Ishikawa (cell line): ENCODE results near the gene RASSF5.

Experiments
- CEBPB ChIP-seq: IDR thresholded peaks from 2 replicates; pipeline ENCODE4 v1.6.1; 2012
- CREB1 ChIP-seq: IDR thresholded peaks from 2 replicates; pipeline ENCODE4 v1.6.1; 2012; ENCODE audit warnings: low read depth
- EGR1 ChIP-seq: IDR thresholded peaks from 2 replicates; pipeline ENCODE4 v1.6.1; 2012
- EP300 ChIP-seq: IDR thresholded peaks from 2 replicates; pipeline ENCODE4 v1.6.1; 2012; ENCODE audit warnings: borderline replicate concordance
- FOXM1 ChIP-seq: IDR thresholded peaks from 2 replicates; pipeline ENCODE4 v1.6.1; 2012; ENCODE audit warnings: low read depth, borderline replicate concordance
- MAX ChIP-seq: IDR thresholded peaks from 2 replicates; pipeline ENCODE4 v1.6.1; 2012
- NFIC ChIP-seq: IDR thresholded peaks from 2 replicates; pipeline ENCODE4 v1.6.1; 2012
- RAD21 ChIP-seq: IDR thresholded peaks from 2 replicates; pipeline ENCODE4 v1.6.1; 2012; ENCODE audit warnings: low read depth
- TAF1 ChIP-seq: IDR thresholded peaks from 2 replicates; pipeline ENCODE4 v1.6.1; 2012; ENCODE audit warnings: low read depth, mild to moderate bottlenecking
- TCF12 ChIP-seq: IDR thresholded peaks from 2 replicates; pipeline ENCODE4 v1.6.1; 2012; ENCODE audit warnings: low read depth
- TEAD4 ChIP-seq: IDR thresholded peaks from 2 replicates; pipeline ENCODE4 v1.6.1; 2012
- YY1 ChIP-seq: IDR thresholded peaks from 2 replicates; pipeline ENCODE4 v1.6.1; 2012; ENCODE audit warnings: low read depth
- ZBTB7A ChIP-seq: IDR thresholded peaks from 2 replicates; pipeline ENCODE4 v1.6.1; 2012; ENCODE audit warnings: low read depth
- TF ChIP-seq, protein P1 (sequence below): IDR thresholded peaks from 2 replicates; pipeline ENCODE4 v1.6.1; 2012
- TF ChIP-seq, protein P2 (sequence below): IDR thresholded peaks from 2 replicates; pipeline ENCODE4 v1.6.1; 2012; ENCODE audit warnings: low read depth, mild to moderate bottlenecking

Gene RASSF5

DNA sequence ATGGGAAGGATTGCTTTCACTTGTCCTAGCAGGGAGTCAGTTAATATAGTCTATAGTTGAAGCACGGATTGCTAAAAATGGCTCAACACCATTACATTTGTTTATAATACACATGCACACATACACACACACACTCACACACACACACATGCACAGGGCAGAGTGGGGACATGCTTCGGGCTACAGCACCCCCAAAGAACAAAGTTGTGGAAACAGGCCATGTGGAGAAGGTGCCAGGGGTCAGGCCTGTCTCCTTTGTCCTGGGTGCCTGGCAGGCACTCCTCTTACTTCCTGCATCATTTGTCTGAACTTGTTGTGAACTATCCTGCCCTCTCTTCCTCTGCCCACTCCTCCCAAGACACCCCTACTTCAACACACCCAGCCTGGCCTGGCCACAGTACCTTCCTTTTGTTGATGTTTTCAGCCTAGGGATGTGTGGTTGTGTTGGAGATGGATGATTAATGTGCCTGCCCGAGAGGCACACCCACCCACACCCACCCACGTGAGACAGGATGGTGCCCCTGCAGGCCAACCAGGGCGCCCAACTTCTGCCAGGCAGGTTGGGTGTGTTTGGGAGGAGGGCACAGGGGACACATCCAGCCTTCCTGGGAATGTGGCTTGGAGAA, 17.5 kb downstream of the RASSF5 start:
- no peak for TF ChIP-seq FOXM1
- TF ChIP-seq ZBTB7A: no peak
- TF ChIP-seq, protein P1, sequence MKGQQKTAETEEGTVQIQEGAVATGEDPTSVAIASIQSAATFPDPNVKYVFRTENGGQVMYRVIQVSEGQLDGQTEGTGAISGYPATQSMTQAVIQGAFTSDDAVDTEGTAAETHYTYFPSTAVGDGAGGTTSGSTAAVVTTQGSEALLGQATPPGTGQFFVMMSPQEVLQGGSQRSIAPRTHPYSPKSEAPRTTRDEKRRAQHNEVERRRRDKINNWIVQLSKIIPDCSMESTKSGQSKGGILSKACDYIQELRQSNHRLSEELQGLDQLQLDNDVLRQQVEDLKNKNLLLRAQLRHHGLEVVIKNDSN: no peak
- TF ChIP-seq MAX: no peak
- no peak for TF ChIP-seq YY1
- TF ChIP-seq, protein P2, sequence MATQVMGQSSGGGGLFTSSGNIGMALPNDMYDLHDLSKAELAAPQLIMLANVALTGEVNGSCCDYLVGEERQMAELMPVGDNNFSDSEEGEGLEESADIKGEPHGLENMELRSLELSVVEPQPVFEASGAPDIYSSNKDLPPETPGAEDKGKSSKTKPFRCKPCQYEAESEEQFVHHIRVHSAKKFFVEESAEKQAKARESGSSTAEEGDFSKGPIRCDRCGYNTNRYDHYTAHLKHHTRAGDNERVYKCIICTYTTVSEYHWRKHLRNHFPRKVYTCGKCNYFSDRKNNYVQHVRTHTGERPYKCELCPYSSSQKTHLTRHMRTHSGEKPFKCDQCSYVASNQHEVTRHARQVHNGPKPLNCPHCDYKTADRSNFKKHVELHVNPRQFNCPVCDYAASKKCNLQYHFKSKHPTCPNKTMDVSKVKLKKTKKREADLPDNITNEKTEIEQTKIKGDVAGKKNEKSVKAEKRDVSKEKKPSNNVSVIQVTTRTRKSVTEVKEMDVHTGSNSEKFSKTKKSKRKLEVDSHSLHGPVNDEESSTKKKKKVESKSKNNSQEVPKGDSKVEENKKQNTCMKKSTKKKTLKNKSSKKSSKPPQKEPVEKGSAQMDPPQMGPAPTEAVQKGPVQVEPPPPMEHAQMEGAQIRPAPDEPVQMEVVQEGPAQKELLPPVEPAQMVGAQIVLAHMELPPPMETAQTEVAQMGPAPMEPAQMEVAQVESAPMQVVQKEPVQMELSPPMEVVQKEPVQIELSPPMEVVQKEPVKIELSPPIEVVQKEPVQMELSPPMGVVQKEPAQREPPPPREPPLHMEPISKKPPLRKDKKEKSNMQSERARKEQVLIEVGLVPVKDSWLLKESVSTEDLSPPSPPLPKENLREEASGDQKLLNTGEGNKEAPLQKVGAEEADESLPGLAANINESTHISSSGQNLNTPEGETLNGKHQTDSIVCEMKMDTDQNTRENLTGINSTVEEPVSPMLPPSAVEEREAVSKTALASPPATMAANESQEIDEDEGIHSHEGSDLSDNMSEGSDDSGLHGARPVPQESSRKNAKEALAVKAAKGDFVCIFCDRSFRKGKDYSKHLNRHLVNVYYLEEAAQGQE: no peak
- no peak for TF ChIP-seq TCF12
- no peak for TF ChIP-seq CREB1
- no peak for TF ChIP-seq CEBPB
- no peak for TF ChIP-seq EGR1
- no peak for TF ChIP-seq EP300
- TF ChIP-seq TEAD4: no peak

- TF ChIP-seq CEBPB: no peak
- no peak for TF ChIP-seq MAX
- TF ChIP-seq EP300: no peak
- no peak for TF ChIP-seq ZBTB7A
- TF ChIP-seq, protein P2: no peak
- TF ChIP-seq FOXM1: no peak
- no peak for TF ChIP-seq CREB1
- no peak for TF ChIP-seq NFIC
These were observed 19.0 kb downstream of the RASSF5 start for GRCh38 chr1:206526064-206526911.

- TF ChIP-seq CREB1: no peak
- TF ChIP-seq YY1: no peak
- no peak for TF ChIP-seq FOXM1
- TF ChIP-seq, protein P2: no peak
- TF ChIP-seq NFIC: no peak
- TF ChIP-seq, protein P1: no peak
- TF ChIP-seq ZBTB7A: no peak
- TF ChIP-seq EGR1: no peak
- TF ChIP-seq TAF1: no peak
- no peak for TF ChIP-seq TEAD4
- no peak for TF ChIP-seq CEBPB
- no peak for TF ChIP-seq TCF12
- TF ChIP-seq EP300: no peak
- TF ChIP-seq MAX: no peak
These were observed 22.1 kb downstream of the RASSF5 start for GRCh38 chr1:206529425-206529824.

DNA sequence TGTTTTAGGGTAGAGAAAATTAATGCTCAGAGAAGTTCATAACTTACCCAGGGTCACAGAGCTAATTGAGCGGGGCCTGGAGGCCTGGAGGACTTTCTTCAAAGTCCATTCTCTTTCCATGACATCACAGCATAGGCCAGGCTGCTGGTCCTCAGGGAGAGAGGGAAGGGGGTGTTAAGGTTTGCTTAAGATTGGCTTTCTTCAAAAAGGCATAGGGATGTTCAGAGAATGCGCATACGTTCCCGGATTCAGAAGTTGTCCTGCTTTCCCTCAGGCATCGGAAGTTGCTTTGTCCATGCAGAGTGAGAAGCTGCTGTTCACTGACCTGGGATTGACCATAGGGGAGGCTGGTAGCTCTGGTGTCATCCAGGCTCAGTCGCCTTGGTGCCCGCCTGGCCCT, 25.0 kb downstream of the RASSF5 start:
- no peak for TF ChIP-seq EP300
- no peak for TF ChIP-seq CEBPB
- TF ChIP-seq FOXM1: no peak
- no peak for TF ChIP-seq ZBTB7A
- TF ChIP-seq, protein P1: no peak
- TF ChIP-seq NFIC: no peak
- TF ChIP-seq EGR1: no peak
- no peak for TF ChIP-seq TAF1
- TF ChIP-seq RAD21: no peak
- TF ChIP-seq, protein P2: no peak
- TF ChIP-seq CREB1: no peak
